ENCODE results near the gene TUNAR.

Gene TUNAR

GRCh38 chr14:95876761-95877538 is at the start of gene TUNAR:
Gene TUNAR, plus strand, starts transcription at chr14:95876832.
- no peak for DNase-seq (ENCODE audit: extremely low read depth in 1 of 2, low read depth in 1 of 2)

- no peak for DNase-seq (ENCODE audit: extremely low read depth in 1 of 2, low read depth in 1 of 2)
These were observed 47.9 kb upstream of the TUNAR start for GRCh38 chr14:95828649-95829265.

- DNase-seq (ENCODE audit: extremely low read depth in 1 of 2, low read depth in 1 of 2) = no peak
These were observed 47.3 kb upstream of the TUNAR start for GRCh38 chr14:95829321-95829720.

DNA sequence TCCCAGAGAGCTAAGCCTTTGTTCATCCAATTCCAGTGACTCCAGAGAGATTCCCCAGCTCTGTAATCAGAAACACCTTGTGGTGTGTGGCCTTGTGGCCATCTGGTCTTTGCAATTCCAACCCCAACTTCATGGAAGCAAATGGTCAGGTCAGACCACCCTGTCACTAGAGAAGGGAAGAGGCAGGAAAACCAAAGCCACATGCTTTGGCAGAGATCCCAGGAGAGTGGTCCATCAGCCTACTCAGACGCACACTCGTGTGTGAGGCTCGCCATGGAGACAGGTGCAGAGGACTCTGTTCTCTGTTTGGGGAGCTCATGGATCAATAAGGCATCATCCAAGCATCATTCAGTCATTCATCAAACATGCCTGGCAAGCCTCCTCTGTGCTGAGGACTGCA is 46.2 kb upstream of the TUNAR start:
- no peak for DNase-seq (ENCODE audit: extremely low read depth in 1 of 2, low read depth in 1 of 2)

- DNase-seq (ENCODE audit: extremely low read depth in 1 of 2, low read depth in 1 of 2) = no peak
These were observed 45.6 kb upstream of the TUNAR start for GRCh38 chr14:95831041-95831440.

DNA sequence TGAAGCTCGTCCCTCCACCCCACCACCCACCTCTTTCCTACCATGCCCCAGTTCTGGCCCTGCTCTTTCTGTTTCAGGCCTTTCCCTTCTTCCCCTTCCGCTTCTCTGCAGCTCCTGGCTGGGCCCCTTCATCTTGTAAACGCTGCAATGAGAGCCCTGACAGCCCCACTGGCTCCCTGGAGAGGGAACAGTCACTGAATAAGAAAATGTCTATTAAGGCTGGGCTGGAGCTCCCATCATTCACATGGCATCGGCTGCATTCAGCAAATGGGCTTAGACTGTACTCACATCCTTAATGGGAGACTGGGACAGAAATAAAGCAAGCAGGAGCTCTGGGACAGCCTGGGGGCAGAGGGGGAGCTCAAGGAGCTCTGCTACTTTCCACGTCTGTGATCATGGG is 45.2 kb upstream of the TUNAR start:
- no peak for DNase-seq (ENCODE audit: extremely low read depth in 1 of 2, low read depth in 1 of 2)

DNA sequence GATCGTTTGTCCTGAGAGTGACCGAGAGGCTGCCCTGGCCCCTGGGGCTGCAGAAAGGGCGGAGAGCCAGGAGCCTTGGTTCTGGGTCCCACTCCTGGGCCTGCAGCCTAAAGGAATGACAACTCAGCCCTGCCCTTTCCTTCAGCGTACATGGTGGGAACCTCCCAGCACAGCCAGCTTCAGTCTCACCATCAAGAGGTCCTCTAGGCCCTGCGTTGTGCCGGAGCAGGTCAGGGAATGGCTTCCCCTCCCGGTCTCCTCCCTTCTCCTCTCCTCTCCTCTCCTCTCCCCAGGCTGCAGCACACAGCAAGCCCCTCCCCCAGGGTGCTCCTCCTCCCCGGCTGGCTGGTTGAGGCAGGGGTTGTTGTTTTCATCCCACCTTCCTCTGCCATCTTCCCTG is 44.6 kb upstream of the TUNAR start:
- no peak for DNase-seq (ENCODE audit: extremely low read depth in 1 of 2, low read depth in 1 of 2)

- DNase-seq (ENCODE audit: extremely low read depth in 1 of 2, low read depth in 1 of 2) = no peak
These were observed 43.2 kb upstream of the TUNAR start for GRCh38 chr14:95833429-95833828.

- no peak for DNase-seq (ENCODE audit: extremely low read depth in 1 of 2, low read depth in 1 of 2)
These were observed 42.1 kb upstream of the TUNAR start for GRCh38 chr14:95834496-95834895.

GRCh38 chr14:95835121-95835730 is 41.4 kb upstream of the TUNAR start:
- DNase-seq (ENCODE audit: extremely low read depth in 1 of 2, low read depth in 1 of 2) = peak in 1 of 2 donors; percentile 36

- no peak for DNase-seq (ENCODE audit: extremely low read depth in 1 of 2, low read depth in 1 of 2)
These were observed 37.8 kb upstream of the TUNAR start for GRCh38 chr14:95838862-95839261.

- no peak for DNase-seq (ENCODE audit: extremely low read depth in 1 of 2, low read depth in 1 of 2)
These were observed 36.4 kb upstream of the TUNAR start for GRCh38 chr14:95840094-95840700.

DNA sequence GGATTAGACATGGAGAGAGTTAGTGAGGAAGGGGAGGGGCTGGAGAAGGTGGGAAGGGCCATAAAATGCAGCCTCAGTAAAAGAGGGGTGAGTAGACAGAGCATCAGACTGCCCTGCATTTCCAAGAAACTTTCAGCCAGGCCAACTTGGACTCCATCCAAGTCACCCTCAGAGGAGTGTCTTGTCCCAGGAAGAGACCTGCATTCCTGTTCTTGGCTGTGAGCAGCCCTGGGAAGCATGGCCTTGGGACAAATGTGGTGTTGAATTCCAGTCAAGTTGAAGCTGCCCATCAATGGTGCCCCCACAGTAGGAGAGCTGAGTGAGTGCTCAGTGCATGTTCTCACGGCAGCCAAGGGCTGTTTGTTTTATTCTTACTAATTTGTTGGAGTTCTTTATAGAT is 35.0 kb upstream of the TUNAR start:
- no peak for DNase-seq (ENCODE audit: extremely low read depth in 1 of 2, low read depth in 1 of 2)

- no peak for DNase-seq (ENCODE audit: extremely low read depth in 1 of 2, low read depth in 1 of 2)
These were observed 26.9 kb upstream of the TUNAR start for GRCh38 chr14:95849761-95850160.

GRCh38 chr14:95850429-95850828 is 26.2 kb upstream of the TUNAR start:
- no peak for DNase-seq (ENCODE audit: extremely low read depth in 1 of 2, low read depth in 1 of 2)

DNA sequence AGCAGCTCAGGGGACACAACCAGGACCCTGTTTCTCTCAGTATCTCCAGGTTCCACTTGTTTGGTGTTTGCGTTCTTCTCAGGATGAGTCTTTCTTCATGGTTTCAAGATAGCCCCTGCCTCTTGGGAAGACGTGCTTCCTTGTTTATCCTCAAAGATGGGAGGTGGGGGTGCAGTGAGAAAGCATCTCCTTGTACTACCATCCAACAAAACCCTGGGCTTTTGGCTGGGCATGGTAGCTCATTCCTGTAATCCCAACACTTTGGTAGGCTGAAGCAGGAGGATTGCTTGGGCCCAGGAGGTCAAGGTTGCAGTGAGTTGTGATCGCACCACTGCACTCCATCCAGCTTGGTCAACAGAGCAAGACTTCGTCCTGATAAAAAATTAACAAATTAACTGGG is 21.0 kb upstream of the TUNAR start:
- DNase-seq (ENCODE audit: extremely low read depth in 1 of 2, low read depth in 1 of 2) = no peak

GRCh38 chr14:95857275-95857674 is 19.4 kb upstream of the TUNAR start:
- DNase-seq (ENCODE audit: extremely low read depth in 1 of 2, low read depth in 1 of 2) = no peak

GRCh38 chr14:95858893-95859292 is 17.7 kb upstream of the TUNAR start:
- no peak for DNase-seq (ENCODE audit: extremely low read depth in 1 of 2, low read depth in 1 of 2)

DNA sequence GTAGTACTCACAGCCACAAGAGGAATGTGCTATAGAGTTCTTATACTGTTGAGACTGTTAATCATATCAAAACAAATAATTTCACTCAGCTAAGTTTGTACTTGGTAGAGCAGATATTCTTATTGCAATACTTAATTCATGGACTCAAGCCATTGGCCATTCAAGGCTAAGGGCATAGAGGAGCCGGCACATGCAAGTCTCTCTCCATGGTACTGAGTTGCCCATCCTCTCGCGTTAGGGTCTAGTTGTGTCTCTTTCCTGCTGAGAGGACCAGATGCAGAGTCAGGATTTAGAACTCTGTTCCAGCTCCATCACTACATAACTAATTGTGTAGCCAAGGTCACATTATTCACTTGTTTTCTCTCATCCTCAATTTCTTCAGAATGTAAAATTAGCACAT is 14.4 kb upstream of the TUNAR start:
- DNase-seq (ENCODE audit: extremely low read depth in 1 of 2, low read depth in 1 of 2) = no peak

- DNase-seq (ENCODE audit: extremely low read depth in 1 of 2, low read depth in 1 of 2) = no peak
These were observed 13.3 kb upstream of the TUNAR start for GRCh38 chr14:95863295-95863694.

- DNase-seq (ENCODE audit: extremely low read depth in 1 of 2, low read depth in 1 of 2) = no peak
These were observed 6.9 kb upstream of the TUNAR start for GRCh38 chr14:95869776-95870175.

DNA sequence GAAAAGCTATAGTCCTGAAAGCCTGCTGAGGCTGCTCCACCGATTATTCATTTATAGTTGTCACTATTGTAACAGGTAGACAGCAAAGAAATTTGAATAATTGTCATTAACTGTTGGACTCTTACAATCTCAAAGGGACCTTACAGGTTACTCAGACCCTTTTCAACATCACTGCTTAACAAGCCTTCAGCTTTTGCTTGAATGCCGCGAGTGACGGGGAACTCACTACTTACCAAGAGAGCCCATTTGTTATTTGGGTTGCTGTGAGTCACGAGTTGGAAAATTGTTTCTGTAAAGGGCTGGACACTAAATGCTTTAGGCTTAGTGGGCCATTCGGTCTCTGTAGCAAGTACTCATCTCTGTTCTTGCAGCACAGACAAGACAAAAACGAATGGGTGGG is 5.9 kb upstream of the TUNAR start:
- no peak for DNase-seq (ENCODE audit: extremely low read depth in 1 of 2, low read depth in 1 of 2)

All from stimulated activated CD8-positive, alpha-beta memory T cell treated with anti-CD3 and anti-CD28 coated beads, Interleukin-7, amount 100 ng/mL, for 48 hours (primary cell).